ENCODE data around the gene COL4A1. TPM values are rescaled to one million over a fixed set of nuclear protein-coding genes. Genes with fewer than 3 reads are reported as not detected.

COL4A1 gene
- total and polyA plus RNA-seq, 2 of the 13 experiments (the other 11 are each of a cell fraction or from before 2014, with no cell fraction given) = not detected

DNA sequence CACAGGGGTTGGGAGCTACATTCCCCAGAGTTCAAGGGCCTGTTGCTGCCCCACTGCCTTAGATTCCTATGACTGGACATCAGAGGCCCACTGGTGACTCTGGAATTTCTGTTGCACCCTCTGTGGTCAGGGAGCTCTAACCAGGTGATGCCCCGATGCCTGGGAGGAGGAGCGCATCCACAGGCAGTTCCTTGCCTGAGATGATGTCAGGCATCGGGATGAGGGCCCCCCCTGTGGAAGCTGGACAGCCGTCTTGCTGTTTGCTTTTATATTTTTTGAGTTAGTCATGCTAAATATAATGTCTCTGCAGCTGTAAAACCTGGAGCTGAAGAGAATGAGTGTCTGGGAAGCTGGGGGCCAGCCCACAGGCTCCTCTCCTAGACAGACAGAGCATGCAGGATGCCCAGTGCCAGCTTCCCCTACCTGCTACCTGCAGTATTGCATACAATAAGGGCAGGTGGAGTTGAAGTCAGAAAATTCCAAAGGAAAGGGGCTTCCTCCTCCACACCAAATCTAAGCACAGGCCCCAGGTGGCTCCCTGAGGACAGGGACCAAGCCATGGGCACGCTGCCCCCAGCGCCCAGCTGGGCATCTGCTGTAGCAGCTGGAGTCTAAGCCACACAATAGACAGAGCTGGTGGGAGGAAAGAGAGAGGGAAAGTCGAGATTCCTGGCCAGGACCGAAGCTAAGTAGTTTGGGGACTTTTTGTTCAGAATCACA, 16.4 kb upstream of the COL4A1 start:
- Histone ChIP-seq H3K9me3 (ENCODE audit: low read length) (no peaks in the 10 kb centered on the region), H3K27me3 (ENCODE audit: control insufficient read depth in 1 of 2, insufficient read depth in 2 of 2, low read length in 2 of 2) (peaks cover 1 to 62% of the 10 kb centered on the region in 2 experiments; a peak in 3 of 5 replicates), H3K79me2 (ENCODE audit: insufficient read depth, low read length) (no peaks in the 10 kb centered on the region), H4K20me1 (ENCODE audit: insufficient read depth, low read length) (no peaks in the 10 kb centered on the region), H3K36me3 (replicated peaks in 1 of 2; ENCODE audit: control insufficient read depth in 1 of 2, insufficient read depth in 2 of 2, low read length in 2 of 2) (no peaks in the 10 kb centered on the region), H2AFZ (ENCODE audit: low read length) (no peak overlapping the region), H3K4me3 (replicated peaks in 1 of 3; ENCODE audit: insufficient read depth in 1 of 3, low read depth in 2 of 3, low read length in 3 of 3) (no peak overlapping the region), H3K9ac (ENCODE audit: insufficient read depth, low read depth, low read length) (no peak overlapping the region), H3K27ac (ENCODE audit: extremely low read length, insufficient read depth, low read length) (no peak overlapping the region), H3K4me1 (ENCODE audit: insufficient read depth, low read length) (no peaks in the 10 kb centered on the region), H3K4me2 (ENCODE audit: low read depth, low read length) (no peak overlapping the region)
- no peak for FAIRE-seq
- ChIA-PET POLR2A (no interaction called here), CTCF (ENCODE audit: low intra/inter-chr PET ratio, low total read pairs) (no interaction called here)
- WGBS (ENCODE audit: low lambda C conversion rate) = 17% methylated on average over 6 of the region's 8 CpGs
- BruUV-seq (replicated peaks) = no TSS peak
- in situ Hi-C loops (cut with HindIII; ENCODE audit: extremely low pct_ligation_motif_present, low pct_unique_long_range_greater_than_20kb) (no loop called here), intact Hi-C loops (cut with micrococcal nuclease; ENCODE audit: unreplicated experiment) (no loop called here)
- DNase-seq (ENCODE audit: low spot score) = no peak
- TF ChIP-seq PLRG1 (conservative IDR thresholded peaks at IDR 0.05) (no peak), PHF5A (CRISPR knock-in tag; IDR thresholded peaks at IDR 0.05; ENCODE audit: low read depth, unreplicated experiment) (no peak), XBP1 (CRISPR knock-in tag; IDR thresholded peaks at IDR 0.05) (no peak), SOX5 (CRISPR knock-in tag; IDR thresholded peaks at IDR 0.05; ENCODE audit: borderline replicate concordance) (no peak)
- TF ChIP-seq, protein P1, sequence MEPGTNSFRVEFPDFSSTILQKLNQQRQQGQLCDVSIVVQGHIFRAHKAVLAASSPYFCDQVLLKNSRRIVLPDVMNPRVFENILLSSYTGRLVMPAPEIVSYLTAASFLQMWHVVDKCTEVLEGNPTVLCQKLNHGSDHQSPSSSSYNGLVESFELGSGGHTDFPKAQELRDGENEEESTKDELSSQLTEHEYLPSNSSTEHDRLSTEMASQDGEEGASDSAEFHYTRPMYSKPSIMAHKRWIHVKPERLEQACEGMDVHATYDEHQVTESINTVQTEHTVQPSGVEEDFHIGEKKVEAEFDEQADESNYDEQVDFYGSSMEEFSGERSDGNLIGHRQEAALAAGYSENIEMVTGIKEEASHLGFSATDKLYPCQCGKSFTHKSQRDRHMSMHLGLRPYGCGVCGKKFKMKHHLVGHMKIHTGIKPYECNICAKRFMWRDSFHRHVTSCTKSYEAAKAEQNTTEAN (CRISPR knock-in tag; conservative IDR thresholded peaks at IDR 0.05) = no peak
- no peak for ATAC-seq

DNA sequence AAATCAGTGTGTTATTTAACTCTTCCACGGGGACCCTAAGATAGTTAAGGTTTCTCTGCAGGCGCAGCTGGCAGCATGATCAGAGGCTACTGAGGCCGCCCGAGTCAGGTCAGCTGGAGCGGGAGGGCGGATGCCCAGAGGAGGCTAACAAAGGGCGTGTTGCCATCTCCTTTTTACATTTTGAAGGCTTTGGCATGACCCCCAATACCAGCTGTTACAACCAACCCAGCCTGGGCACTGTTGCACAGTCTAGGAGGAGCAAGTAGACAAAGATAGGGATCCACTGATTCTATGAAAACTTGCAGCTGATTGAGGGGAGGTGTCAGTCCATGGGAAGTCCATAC, 15.8 kb upstream of the COL4A1 start:
- intact Hi-C loops (cut with micrococcal nuclease; ENCODE audit: unreplicated experiment) = no loop called here
- in situ Hi-C loops (cut with HindIII; ENCODE audit: extremely low pct_ligation_motif_present, low pct_unique_long_range_greater_than_20kb) = no loop called here
- Histone ChIP-seq H3K4me1 (ENCODE audit: insufficient read depth, low read length) (no peaks in the 10 kb centered on the region), H4K20me1 (ENCODE audit: insufficient read depth, low read length) (no peaks in the 10 kb centered on the region), H3K4me3 (replicated peaks in 1 of 3; ENCODE audit: insufficient read depth in 1 of 3, low read depth in 2 of 3, low read length in 3 of 3) (no peak overlapping the region), H3K27ac (ENCODE audit: extremely low read length, insufficient read depth, low read length) (no peak overlapping the region), H3K27me3 (ENCODE audit: control insufficient read depth in 1 of 2, insufficient read depth in 2 of 2, low read length in 2 of 2) (peaks cover 1 to 67% of the 10 kb centered on the region in 2 experiments; a peak in 3 of 5 replicates), H3K36me3 (replicated peaks in 1 of 2; ENCODE audit: control insufficient read depth in 1 of 2, insufficient read depth in 2 of 2, low read length in 2 of 2) (no peaks in the 10 kb centered on the region), H3K9me3 (ENCODE audit: low read length) (no peaks in the 10 kb centered on the region), H3K79me2 (ENCODE audit: insufficient read depth, low read length) (no peaks in the 10 kb centered on the region), H3K4me2 (ENCODE audit: low read depth, low read length) (no peak overlapping the region), H2AFZ (ENCODE audit: low read length) (no peak overlapping the region), H3K9ac (ENCODE audit: insufficient read depth, low read depth, low read length) (no peak overlapping the region)
- BruUV-seq (replicated peaks) = no TSS peak
- ATAC-seq (no peak), FAIRE-seq (no peak), DNase-seq (ENCODE audit: low spot score) (no peak)
- POLR2A ChIA-PET = no interaction called here
- 3% methylated on average over 6 of the region's 7 CpGs for WGBS (ENCODE audit: low lambda C conversion rate)
- TF ChIP-seq ZNF430 (CRISPR knock-in tag; IDR thresholded peaks at IDR 0.05) (no peak), HNRNPL (IDR thresholded peaks at IDR 0.05; ENCODE audit: low read depth, low read length) (no peak), TEAD3 (CRISPR knock-in tag; optimal IDR thresholded peaks at IDR 0.05; ENCODE audit: borderline replicate concordance) (no peak), BRCA1 (CRISPR knock-in tag; IDR thresholded peaks at IDR 0.05) (no peak), RBM39 (IDR thresholded peaks at IDR 0.05; ENCODE audit: low read depth, low read length, poor library complexity, severe bottlenecking) (no peak), NCOA2 (CRISPR knock-in tag; IDR thresholded peaks at IDR 0.05) (no peak), U2AF1 (optimal IDR thresholded peaks at IDR 0.05; ENCODE audit: low read depth, low read length) (no peak), ZNF776 (CRISPR knock-in tag; IDR thresholded peaks at IDR 0.05) (no peak)
- TF ChIP-seq, protein P2, sequence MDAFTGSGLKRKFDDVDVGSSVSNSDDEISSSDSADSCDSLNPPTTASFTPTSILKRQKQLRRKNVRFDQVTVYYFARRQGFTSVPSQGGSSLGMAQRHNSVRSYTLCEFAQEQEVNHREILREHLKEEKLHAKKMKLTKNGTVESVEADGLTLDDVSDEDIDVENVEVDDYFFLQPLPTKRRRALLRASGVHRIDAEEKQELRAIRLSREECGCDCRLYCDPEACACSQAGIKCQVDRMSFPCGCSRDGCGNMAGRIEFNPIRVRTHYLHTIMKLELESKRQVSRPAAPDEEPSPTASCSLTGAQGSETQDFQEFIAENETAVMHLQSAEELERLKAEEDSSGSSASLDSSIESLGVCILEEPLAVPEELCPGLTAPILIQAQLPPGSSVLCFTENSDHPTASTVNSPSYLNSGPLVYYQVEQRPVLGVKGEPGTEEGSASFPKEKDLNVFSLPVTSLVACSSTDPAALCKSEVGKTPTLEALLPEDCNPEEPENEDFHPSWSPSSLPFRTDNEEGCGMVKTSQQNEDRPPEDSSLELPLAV (CRISPR knock-in tag; conservative IDR thresholded peaks at IDR 0.05; ENCODE audit: low read depth) = no peak
- TF ChIP-seq, protein P3, sequence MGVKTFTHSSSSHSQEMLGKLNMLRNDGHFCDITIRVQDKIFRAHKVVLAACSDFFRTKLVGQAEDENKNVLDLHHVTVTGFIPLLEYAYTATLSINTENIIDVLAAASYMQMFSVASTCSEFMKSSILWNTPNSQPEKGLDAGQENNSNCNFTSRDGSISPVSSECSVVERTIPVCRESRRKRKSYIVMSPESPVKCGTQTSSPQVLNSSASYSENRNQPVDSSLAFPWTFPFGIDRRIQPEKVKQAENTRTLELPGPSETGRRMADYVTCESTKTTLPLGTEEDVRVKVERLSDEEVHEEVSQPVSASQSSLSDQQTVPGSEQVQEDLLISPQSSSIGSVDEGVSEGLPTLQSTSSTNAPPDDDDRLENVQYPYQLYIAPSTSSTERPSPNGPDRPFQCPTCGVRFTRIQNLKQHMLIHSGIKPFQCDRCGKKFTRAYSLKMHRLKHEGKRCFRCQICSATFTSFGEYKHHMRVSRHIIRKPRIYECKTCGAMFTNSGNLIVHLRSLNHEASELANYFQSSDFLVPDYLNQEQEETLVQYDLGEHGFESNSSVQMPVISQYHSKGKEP (CRISPR knock-in tag; IDR thresholded peaks at IDR 0.05) = no peak
- CTCF ChIA-PET (ENCODE audit: low intra/inter-chr PET ratio, low total read pairs) = no interaction called here
